ENCODE results near the gene CPEB4.

The CPEB4 gene

DNA sequence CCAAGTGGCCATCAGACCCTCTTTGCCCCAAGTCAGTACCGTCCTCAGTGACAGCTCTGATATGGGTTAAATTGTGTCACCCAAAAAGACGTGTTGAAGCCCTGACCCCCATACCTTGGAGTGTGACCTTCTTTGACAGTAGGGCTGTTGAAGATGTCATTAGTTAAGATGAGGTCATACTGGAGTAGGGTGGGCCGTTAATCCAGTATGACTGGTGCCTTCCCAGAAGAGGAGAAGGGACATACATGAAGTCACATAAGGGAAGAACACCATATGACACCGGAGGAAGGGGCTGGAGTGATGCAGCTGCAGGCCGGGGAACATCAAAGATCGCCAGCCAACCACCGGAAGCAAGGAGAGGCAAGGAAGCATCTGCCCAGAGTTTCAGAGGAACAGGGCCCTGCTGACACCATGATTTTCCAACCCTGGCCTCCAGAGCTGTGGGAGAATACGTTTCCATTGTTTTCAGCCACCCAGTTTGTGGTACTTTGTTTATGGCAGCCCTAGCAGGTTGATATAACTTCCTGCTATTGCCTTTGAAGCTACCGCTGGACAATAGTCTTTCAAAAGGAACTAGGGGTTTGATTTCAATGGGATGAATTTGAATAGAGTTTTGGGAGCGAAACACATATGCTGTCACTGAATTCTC is 36.4 kb upstream of the CPEB4 start:
- TF ChIP-seq ZNF8 (CRISPR knock-in tag; IDR thresholded peaks at IDR 0.05): no peak
- no peak for TF ChIP-seq SNAI2 (CRISPR knock-in tag; IDR thresholded peaks at IDR 0.05)
- TF ChIP-seq BACH2 (CRISPR knock-in tag; IDR thresholded peaks at IDR 0.05; ENCODE audit: borderline replicate concordance): no peak
- no peak for TF ChIP-seq OSR1 (CRISPR knock-in tag; IDR thresholded peaks at IDR 0.05)
- TF ChIP-seq, protein P1, sequence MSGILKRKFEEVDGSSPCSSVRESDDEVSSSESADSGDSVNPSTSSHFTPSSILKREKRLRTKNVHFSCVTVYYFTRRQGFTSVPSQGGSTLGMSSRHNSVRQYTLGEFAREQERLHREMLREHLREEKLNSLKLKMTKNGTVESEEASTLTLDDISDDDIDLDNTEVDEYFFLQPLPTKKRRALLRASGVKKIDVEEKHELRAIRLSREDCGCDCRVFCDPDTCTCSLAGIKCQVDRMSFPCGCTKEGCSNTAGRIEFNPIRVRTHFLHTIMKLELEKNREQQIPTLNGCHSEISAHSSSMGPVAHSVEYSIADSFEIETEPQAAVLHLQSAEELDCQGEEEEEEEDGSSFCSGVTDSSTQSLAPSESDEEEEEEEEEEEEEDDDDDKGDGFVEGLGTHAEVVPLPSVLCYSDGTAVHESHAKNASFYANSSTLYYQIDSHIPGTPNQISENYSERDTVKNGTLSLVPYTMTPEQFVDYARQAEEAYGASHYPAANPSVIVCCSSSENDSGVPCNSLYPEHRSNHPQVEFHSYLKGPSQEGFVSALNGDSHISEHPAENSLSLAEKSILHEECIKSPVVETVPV (CRISPR knock-in tag; IDR thresholded peaks at IDR 0.05): no peak
- TF ChIP-seq ZFP3 (CRISPR knock-in tag; IDR thresholded peaks at IDR 0.05): no peak
- TF ChIP-seq ISL1 (CRISPR knock-in tag; IDR thresholded peaks at IDR 0.05): no peak
- TF ChIP-seq ESRRG (CRISPR knock-in tag; IDR thresholded peaks at IDR 0.05): no peak
- TF ChIP-seq, protein P2, sequence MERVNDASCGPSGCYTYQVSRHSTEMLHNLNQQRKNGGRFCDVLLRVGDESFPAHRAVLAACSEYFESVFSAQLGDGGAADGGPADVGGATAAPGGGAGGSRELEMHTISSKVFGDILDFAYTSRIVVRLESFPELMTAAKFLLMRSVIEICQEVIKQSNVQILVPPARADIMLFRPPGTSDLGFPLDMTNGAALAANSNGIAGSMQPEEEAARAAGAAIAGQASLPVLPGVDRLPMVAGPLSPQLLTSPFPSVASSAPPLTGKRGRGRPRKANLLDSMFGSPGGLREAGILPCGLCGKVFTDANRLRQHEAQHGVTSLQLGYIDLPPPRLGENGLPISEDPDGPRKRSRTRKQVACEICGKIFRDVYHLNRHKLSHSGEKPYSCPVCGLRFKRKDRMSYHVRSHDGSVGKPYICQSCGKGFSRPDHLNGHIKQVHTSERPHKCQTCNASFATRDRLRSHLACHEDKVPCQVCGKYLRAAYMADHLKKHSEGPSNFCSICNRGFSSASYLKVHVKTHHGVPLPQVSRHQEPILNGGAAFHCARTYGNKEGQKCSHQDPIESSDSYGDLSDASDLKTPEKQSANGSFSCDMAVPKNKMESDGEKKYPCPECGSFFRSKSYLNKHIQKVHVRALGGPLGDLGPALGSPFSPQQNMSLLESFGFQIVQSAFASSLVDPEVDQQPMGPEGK (CRISPR knock-in tag; IDR thresholded peaks at IDR 0.05; ENCODE audit: borderline replicate concordance): no peak
- no peak for TF ChIP-seq ZC3H10 (CRISPR knock-in tag; IDR thresholded peaks at IDR 0.05)
- no peak for TF ChIP-seq GLIS3 (CRISPR knock-in tag; IDR thresholded peaks at IDR 0.05)
- no peak for TF ChIP-seq ZNF565 (CRISPR knock-in tag; conservative IDR thresholded peaks at IDR 0.05; ENCODE audit: low read depth)
- no peak for TF ChIP-seq ZFP30 (CRISPR knock-in tag; IDR thresholded peaks at IDR 0.05)
- TF ChIP-seq CREB5 (CRISPR knock-in tag; IDR thresholded peaks at IDR 0.05; ENCODE audit: low read depth): no peak
- TF ChIP-seq, protein P3, sequence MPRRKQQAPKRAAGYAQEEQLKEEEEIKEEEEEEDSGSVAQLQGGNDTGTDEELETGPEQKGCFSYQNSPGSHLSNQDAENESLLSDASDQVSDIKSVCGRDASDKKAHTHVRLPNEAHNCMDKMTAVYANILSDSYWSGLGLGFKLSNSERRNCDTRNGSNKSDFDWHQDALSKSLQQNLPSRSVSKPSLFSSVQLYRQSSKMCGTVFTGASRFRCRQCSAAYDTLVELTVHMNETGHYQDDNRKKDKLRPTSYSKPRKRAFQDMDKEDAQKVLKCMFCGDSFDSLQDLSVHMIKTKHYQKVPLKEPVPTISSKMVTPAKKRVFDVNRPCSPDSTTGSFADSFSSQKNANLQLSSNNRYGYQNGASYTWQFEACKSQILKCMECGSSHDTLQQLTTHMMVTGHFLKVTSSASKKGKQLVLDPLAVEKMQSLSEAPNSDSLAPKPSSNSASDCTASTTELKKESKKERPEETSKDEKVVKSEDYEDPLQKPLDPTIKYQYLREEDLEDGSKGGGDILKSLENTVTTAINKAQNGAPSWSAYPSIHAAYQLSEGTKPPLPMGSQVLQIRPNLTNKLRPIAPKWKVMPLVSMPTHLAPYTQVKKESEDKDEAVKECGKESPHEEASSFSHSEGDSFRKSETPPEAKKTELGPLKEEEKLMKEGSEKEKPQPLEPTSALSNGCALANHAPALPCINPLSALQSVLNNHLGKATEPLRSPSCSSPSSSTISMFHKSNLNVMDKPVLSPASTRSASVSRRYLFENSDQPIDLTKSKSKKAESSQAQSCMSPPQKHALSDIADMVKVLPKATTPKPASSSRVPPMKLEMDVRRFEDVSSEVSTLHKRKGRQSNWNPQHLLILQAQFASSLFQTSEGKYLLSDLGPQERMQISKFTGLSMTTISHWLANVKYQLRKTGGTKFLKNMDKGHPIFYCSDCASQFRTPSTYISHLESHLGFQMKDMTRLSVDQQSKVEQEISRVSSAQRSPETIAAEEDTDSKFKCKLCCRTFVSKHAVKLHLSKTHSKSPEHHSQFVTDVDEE (CRISPR knock-in tag; IDR thresholded peaks at IDR 0.05): no peak
- TF ChIP-seq, protein P4, sequence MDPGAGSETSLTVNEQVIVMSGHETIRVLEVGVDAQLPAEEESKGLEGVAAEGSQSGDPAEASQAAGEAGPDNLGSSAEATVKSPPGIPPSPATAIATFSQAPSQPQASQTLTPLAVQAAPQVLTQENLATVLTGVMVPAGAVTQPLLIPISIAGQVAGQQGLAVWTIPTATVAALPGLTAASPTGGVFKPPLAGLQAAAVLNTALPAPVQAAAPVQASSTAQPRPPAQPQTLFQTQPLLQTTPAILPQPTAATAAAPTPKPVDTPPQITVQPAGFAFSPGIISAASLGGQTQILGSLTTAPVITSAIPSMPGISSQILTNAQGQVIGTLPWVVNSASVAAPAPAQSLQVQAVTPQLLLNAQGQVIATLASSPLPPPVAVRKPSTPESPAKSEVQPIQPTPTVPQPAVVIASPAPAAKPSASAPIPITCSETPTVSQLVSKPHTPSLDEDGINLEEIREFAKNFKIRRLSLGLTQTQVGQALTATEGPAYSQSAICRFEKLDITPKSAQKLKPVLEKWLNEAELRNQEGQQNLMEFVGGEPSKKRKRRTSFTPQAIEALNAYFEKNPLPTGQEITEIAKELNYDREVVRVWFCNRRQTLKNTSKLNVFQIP (CRISPR knock-in tag; IDR thresholded peaks at IDR 0.05; ENCODE audit: borderline replicate concordance, low read depth): no peak
- no peak for TF ChIP-seq TOX (CRISPR knock-in tag; IDR thresholded peaks at IDR 0.05; ENCODE audit: borderline replicate concordance)
- no peak for TF ChIP-seq ARNTL (CRISPR knock-in tag; IDR thresholded peaks at IDR 0.05; ENCODE audit: borderline replicate concordance, low read depth)
- TF ChIP-seq TCF4 (CRISPR knock-in tag; IDR thresholded peaks at IDR 0.05; ENCODE audit: borderline replicate concordance): no peak
- ATAC-seq: no peak

- no peak for ATAC-seq
Measured at GRCh38 chr5:173852790-173853359, 35.3 kb upstream of the CPEB4 start.

More at GRCh38 chr5:173852790-173853359, 35.3 kb upstream of the CPEB4 start:
- TF ChIP-seq ZNF8 (CRISPR knock-in tag; IDR thresholded peaks at IDR 0.05): no peak
- TF ChIP-seq RARB (CRISPR knock-in tag; IDR thresholded peaks at IDR 0.05): no peak
- TF ChIP-seq GLIS3 (CRISPR knock-in tag; IDR thresholded peaks at IDR 0.05): no peak
- TF ChIP-seq TOX (CRISPR knock-in tag; IDR thresholded peaks at IDR 0.05; ENCODE audit: borderline replicate concordance): no peak
- TF ChIP-seq CSDC2 (CRISPR knock-in tag; IDR thresholded peaks at IDR 0.05): no peak
- no peak for TF ChIP-seq ZFP30 (CRISPR knock-in tag; IDR thresholded peaks at IDR 0.05)
- TF ChIP-seq, protein P3 (CRISPR knock-in tag; IDR thresholded peaks at IDR 0.05): no peak
- TF ChIP-seq OSR1 (CRISPR knock-in tag; IDR thresholded peaks at IDR 0.05): no peak
- no peak for TF ChIP-seq BACH2 (CRISPR knock-in tag; IDR thresholded peaks at IDR 0.05; ENCODE audit: borderline replicate concordance)
- TF ChIP-seq, protein P4 (CRISPR knock-in tag; IDR thresholded peaks at IDR 0.05; ENCODE audit: borderline replicate concordance, low read depth): no peak
- no peak for TF ChIP-seq ZFP3 (CRISPR knock-in tag; IDR thresholded peaks at IDR 0.05)

Measured in SK-N-SH treated with all-trans-retinoic acid at 6 μM for 48 hours (cell line).